Measurements from ENCODE around the gene MLLT3.

- no peak for TF ChIP-seq CTCF (conservative IDR thresholded peaks at IDR 0.05 in 1 of 2, IDR thresholded peaks at IDR 0.05 in 1 of 2; ENCODE audit: low read depth in 1 of 2, low read length in 2 of 2)
- TF ChIP-seq EZH2 (IDR thresholded peaks at IDR 0.05; ENCODE audit: low read length, missing control alignments): no peak
These were observed 29.2 kb downstream of the MLLT3 start for GRCh38 chr9:20593105-20593504.
